Endothelial cell of umbilical vein (primary cell): Measurements from ENCODE around the gene ARSB. TPM values are rescaled to one million over a fixed set of nuclear protein-coding genes. Genes with fewer than 3 reads are reported as not detected.

ENCODE experiments used
- BruUV-seq: library from RNA; stranded (reverse); fragments of 400-500 nt; replicated peaks from 2 replicates; lab custom pipeline; 2021; lab: Mats Ljungman, UMichigan
- CTCF ChIA-PET: fragments of 300-600, 350-600 bp; sonication (Branson Sonifier 250); formaldehyde crosslinking; loops from one replicate; lab custom pipeline; 2021; ENCODE audit warnings: antibody characterized with exemption, inconsistent platforms; lab: Charles Lee
- POLR2A ChIA-PET: fragments of 300-600, 350-600 bp; sonication (Branson Sonifier 250); formaldehyde crosslinking; loops from one replicate; lab custom pipeline; 2021; ENCODE audit warnings: antibody characterized with exemption, inconsistent platforms; lab: Charles Lee
- DNase-seq: peaks from one replicate; pipeline ENCODE4 v3.0.0-alpha.2; 2011; ENCODE audit warnings: low read depth, low spot score
- FAIRE-seq: peaks from 2 replicates; lab custom pipeline; 2011; peaks lifted over from hg19 to GRCh38; lab: Jason Lieb, UNC
- H2AFZ ChIP-seq: 2 replicates; pipeline ENCODE4 v1.6.0; 2012; ENCODE audit warnings: low read depth, low read length, control low read depth, inconsistent platforms
- H3K27ac ChIP-seq: 2 replicates; pipeline ENCODE4 v1.5.1; 2011; ENCODE audit warnings: low read depth, mild to moderate bottlenecking, control low read depth, low read length, moderate library complexity; ENCODE audit not compliant: insufficient read depth
- H3K27me3 ChIP-seq, 2 experiments: 2 replicates each; pipeline versions ENCODE4 v1.6.0 to v1.6.1; 2011; ENCODE audit warnings: low read length in 2 of 2, mixed read lengths in 1 of 2; ENCODE audit not compliant: control insufficient read depth in 2 of 2, insufficient read depth in 2 of 2
- H3K36me3 ChIP-seq, 2 experiments: 2 replicates in 1 of 2; 3 replicates in 1 of 2; pipeline ENCODE4 v1.5.1; 2011; ENCODE audit warnings: low read length in 2 of 2, mild to moderate bottlenecking in 1 of 2, moderate library complexity in 1 of 2; ENCODE audit not compliant: control insufficient read depth in 2 of 2, insufficient read depth in 2 of 2; ENCODE audit errors: extremely low read depth in 1 of 2
- H3K4me1 ChIP-seq: 3 replicates; pipeline ENCODE4 v1.5.1; 2011; ENCODE audit warnings: mild to moderate bottlenecking, low read length; ENCODE audit not compliant: control insufficient read depth, insufficient read depth; ENCODE audit errors: extremely low read depth
- H3K4me2 ChIP-seq: 2 replicates; pipeline ENCODE4 v1.6.1; 2011; ENCODE audit warnings: low read length, control low read depth, mixed read lengths; ENCODE audit not compliant: insufficient read depth
- H3K4me3 ChIP-seq, 3 experiments: fragments of 200-600 bp in 1 of 3; sonication (generic), shearing (Covaris generic) in 1 of 3; replicated peaks in 1 of 3; 2 replicates each; pipeline ENCODE4 v1.5.1; 2011 to 2016; ENCODE audit warnings: control low read depth in 3 of 3, low read length in 3 of 3, mild to moderate bottlenecking in 2 of 3, inconsistent platforms in 1 of 3, low read depth in 1 of 3, moderate library complexity in 1 of 3; ENCODE audit not compliant: insufficient read depth in 1 of 3
- H3K79me2 ChIP-seq: 2 replicates; pipeline ENCODE4 v1.6.0; 2012; ENCODE audit warnings: low read length, inconsistent platforms; ENCODE audit not compliant: control insufficient read depth, insufficient read depth
- H3K9ac ChIP-seq: replicated peaks from 2 replicates; pipeline ENCODE3; 2011; ENCODE audit warnings: low read length, control low read depth; ENCODE audit not compliant: insufficient read depth; ENCODE audit errors: extremely low read depth
- H3K9me1 ChIP-seq: replicated peaks from 3 replicates; pipeline ENCODE4 v1.6.0; 2011; ENCODE audit warnings: mild to moderate bottlenecking, low read length; ENCODE audit not compliant: control insufficient read depth, insufficient read depth; ENCODE audit errors: extremely low read depth
- H3K9me3 ChIP-seq: replicated peaks from 2 replicates; pipeline ENCODE4 v1.5.1; 2012; ENCODE audit warnings: low read length, inconsistent platforms; ENCODE audit not compliant: control insufficient read depth, insufficient read depth
- H4K20me1 ChIP-seq: replicated peaks from 2 replicates; pipeline ENCODE3; 2011; ENCODE audit warnings: mild to moderate bottlenecking, low read length; ENCODE audit not compliant: control insufficient read depth, insufficient read depth; ENCODE audit errors: extremely low read depth
- CTCF ChIP-seq, 2 donors: IDR thresholded peaks; 1 replicate in 1 of 2; 2 replicates in 1 of 2; pipeline ENCODE4 v1.5.1; 2011; ENCODE audit warnings: low read length in 2 of 2, mild to moderate bottlenecking in 2 of 2, moderate library complexity in 2 of 2, control low read depth in 1 of 2, inconsistent platforms in 1 of 2, low read depth in 1 of 2; ENCODE audit not compliant: insufficient read depth in 1 of 2; ENCODE audit errors: extremely low read depth in 1 of 2
- EZH2 ChIP-seq: IDR thresholded peaks from 2 replicates; pipeline ENCODE4 v1.6.1; 2012; ENCODE audit warnings: borderline replicate concordance, low read depth, mild to moderate bottlenecking, moderate library complexity, low read length, inconsistent platforms; ENCODE audit not compliant: severe bottlenecking
- GATA2 ChIP-seq: IDR thresholded peaks from 2 replicates; pipeline ENCODE4 v1.7.0; 2011; ENCODE audit warnings: low read depth, mild to moderate bottlenecking, moderate library complexity, mixed read lengths, low read length; ENCODE audit not compliant: insufficient read length, insufficient read depth
- JUN ChIP-seq: IDR thresholded peaks from 2 replicates; pipeline ENCODE4 v1.6.1; 2011; ENCODE audit warnings: borderline replicate concordance, low read depth; ENCODE audit not compliant: insufficient read length, insufficient read depth
- MAX ChIP-seq: IDR thresholded peaks from 2 replicates; pipeline ENCODE4 v1.6.1; 2011; ENCODE audit not compliant: insufficient read depth, insufficient read length
- MYC ChIP-seq: IDR thresholded peaks from one replicate; pipeline ENCODE4 v1.6.1; 2011; ENCODE audit warnings: mild to moderate bottlenecking, low read depth, low read length
- POLR2A ChIP-seq: IDR thresholded peaks from 2 replicates; pipeline ENCODE4 v1.6.1; 2012; ENCODE audit warnings: low read depth, mild to moderate bottlenecking, control low read depth, low read length
- POLR2AphosphoS5 ChIP-seq: IDR thresholded peaks from 2 replicates; pipeline ENCODE4 v1.6.1; 2012; ENCODE audit warnings: low read depth, mild to moderate bottlenecking, control low read depth, low read length, moderate library complexity; ENCODE audit not compliant: insufficient read depth
- dilution Hi-C: fragments of 300-500 bp; cut with MboI; formaldehyde crosslinking; loops from one replicate; pipeline ENCODE4 v1.15.0; 2019; ENCODE audit warnings: low sequenced_read_pairs; ENCODE audit not compliant: extremely low pct_ligation_motif_present
- intact Hi-C: fragments of 100-400 bp; cut with micrococcal nuclease; formaldehyde crosslinking; loops from one replicate; pipeline ENCODE4 v1.10.0; 2022
- polyA plus RNA-seq, 4 experiments: library from polyadenylated mRNA; depleted of rRNA in 3 of 4; stranded (reverse) in 3 of 4; unstranded in 1 of 4; fragments of >200 nt; gene quantifications; 2 replicates each; pipeline versions ENCODE4 v1.2.1 to v1.2.3, GENCODE V29; 2011 to 2012; ENCODE audit warnings: missing spikeins in 1 of 4
- total RNA-seq: library from RNA; stranded (reverse); gene quantifications from 2 replicates; pipeline ENCODE4 v1.2.3, GENCODE V29; 2021

Gene ARSB
- total and polyA plus RNA-seq, 2 donors (not counting 3 experiments of a cell fraction or from before 2014, with no cell fraction given) = 17.2 to 25.8 TPM

- dilution Hi-C loops (no loop called here), intact Hi-C loops (no loop called here)
- no TSS peak for BruUV-seq
- Histone ChIP-seq H4K20me1 (no peaks in the 10 kb centered on the region), H3K27me3 (no peaks in the 10 kb centered on the region), H3K27ac (no peak overlapping the region), H3K9me1 (peaks cover 3% of the 10 kb centered on the region), H3K79me2 (no peaks in the 10 kb centered on the region), H3K4me1 (no peaks in the 10 kb centered on the region), H3K4me3 (no peak overlapping the region), H2AFZ (no peak overlapping the region), H3K4me2 (no peak overlapping the region), H3K9me3 (no peaks in the 10 kb centered on the region), H3K9ac (no peak overlapping the region), H3K36me3 (no peaks in the 10 kb centered on the region)
- TF ChIP-seq MAX (no peak), EZH2 (no peak), MYC (no peak), GATA2 (no peak), POLR2AphosphoS5 (no peak), JUN (no peak), POLR2A (no peak), CTCF (IDR thresholded peaks at IDR 0.05; ENCODE audit: extremely low read depth in 1 of 2, insufficient read depth in 1 of 2, low read depth in 1 of 2, low read length in 2 of 2) (no peak)
- no peak for DNase-seq
- ChIA-PET POLR2A (no interaction called here), CTCF (interaction anchor here (1.1 to 3.4 kb wide), 3 partner anchors 12 to 20 kb away, joined by 3 to 23 read pairs (median 3); no protein-coding TSS in a partner anchor)
- no peak for FAIRE-seq
These were observed 65.3 kb downstream of the ARSB start for GRCh38 chr5:78919796-78920195.
